WTC11 (cell line): ENCODE measurements around the gene EML2.

Source experiments
- AFF4 ChIP-seq: sonication (generic); formaldehyde crosslinking; IDR thresholded peaks from 2 replicates; pipeline ENCODE4 v1.8.1; 2023; ENCODE audit warnings: mild to moderate bottlenecking, missing genetic modification reagents, borderline replicate concordance
- CTCF ChIP-seq: fragments of 200-600 bp; IDR thresholded peaks from 2 replicates; pipeline ENCODE4 v1.8.0; 2022; ENCODE audit warnings: antibody characterized with exemption
- GABPB1 ChIP-seq: sonication (generic); formaldehyde crosslinking; IDR thresholded peaks from 2 replicates; pipeline ENCODE4 v1.8.1; 2023; ENCODE audit warnings: mild to moderate bottlenecking, missing genetic modification reagents
- MLX ChIP-seq: sonication (generic); formaldehyde crosslinking; IDR thresholded peaks from 2 replicates; pipeline ENCODE4 v1.8.1; 2023; ENCODE audit warnings: mild to moderate bottlenecking, missing genetic modification reagents, moderate library complexity
- NFE2L1 ChIP-seq: sonication (generic); formaldehyde crosslinking; IDR thresholded peaks from 2 replicates; pipeline ENCODE4 v1.8.1; 2023; ENCODE audit warnings: missing genetic modification reagents
- NFYB ChIP-seq: sonication (generic); formaldehyde crosslinking; conservative IDR thresholded peaks from 2 replicates; pipeline ENCODE4 v1.8.0; 2022; ENCODE audit warnings: low read depth, missing genetic modification reagents
- USF2 ChIP-seq: sonication (generic); formaldehyde crosslinking; IDR thresholded peaks from 2 replicates; pipeline ENCODE4 v1.8.1; 2023; ENCODE audit warnings: mild to moderate bottlenecking, missing genetic modification reagents, moderate library complexity
- ZNF232 ChIP-seq: sonication (generic); formaldehyde crosslinking; IDR thresholded peaks from 2 replicates; pipeline ENCODE4 v1.8.0; 2022; ENCODE audit warnings: mild to moderate bottlenecking, missing genetic modification reagents
- ZNF416 ChIP-seq: fragments of 250-450 bp; sonication (Bioruptor Pico); IDR thresholded peaks from 2 replicates; pipeline ENCODE4 v1.9.0; 2021; ENCODE audit warnings: mild to moderate bottlenecking, inconsistent platforms
- TF ChIP-seq, protein P1 (sequence below): sonication (generic); formaldehyde crosslinking; IDR thresholded peaks from 2 replicates; pipeline ENCODE4 v1.8.1; 2023; ENCODE audit warnings: mild to moderate bottlenecking, moderate library complexity, missing genetic modification reagents
- TF ChIP-seq, protein P2 (sequence below): sonication (generic); formaldehyde crosslinking; IDR thresholded peaks from 2 replicates; pipeline ENCODE4 v1.8.1; 2023; ENCODE audit warnings: mild to moderate bottlenecking, missing genetic modification reagents

GRCh38 chr19:45601524-45602374, 37.4 kb downstream of the EML2 start, which contains the start of gene GPR4:
- no peak for TF ChIP-seq USF2
- no peak for TF ChIP-seq CTCF
- TF ChIP-seq, protein P1, sequence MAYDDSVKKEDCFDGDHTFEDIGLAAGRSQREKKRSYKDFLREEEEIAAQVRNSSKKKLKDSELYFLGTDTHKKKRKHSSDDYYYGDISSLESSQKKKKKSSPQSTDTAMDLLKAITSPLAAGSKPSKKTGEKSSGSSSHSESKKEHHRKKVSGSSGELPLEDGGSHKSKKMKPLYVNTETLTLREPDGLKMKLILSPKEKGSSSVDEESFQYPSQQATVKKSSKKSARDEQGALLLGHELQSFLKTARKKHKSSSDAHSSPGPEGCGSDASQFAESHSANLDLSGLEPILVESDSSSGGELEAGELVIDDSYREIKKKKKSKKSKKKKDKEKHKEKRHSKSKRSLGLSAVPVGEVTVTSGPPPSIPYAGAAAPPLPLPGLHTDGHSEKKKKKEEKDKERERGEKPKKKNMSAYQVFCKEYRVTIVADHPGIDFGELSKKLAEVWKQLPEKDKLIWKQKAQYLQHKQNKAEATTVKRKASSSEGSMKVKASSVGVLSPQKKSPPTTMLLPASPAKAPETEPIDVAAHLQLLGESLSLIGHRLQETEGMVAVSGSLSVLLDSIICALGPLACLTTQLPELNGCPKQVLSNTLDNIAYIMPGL (CRISPR knock-in tag): no peak
- no peak for TF ChIP-seq NFYB
- TF ChIP-seq MLX (CRISPR knock-in tag): no peak
- TF ChIP-seq, protein P2, sequence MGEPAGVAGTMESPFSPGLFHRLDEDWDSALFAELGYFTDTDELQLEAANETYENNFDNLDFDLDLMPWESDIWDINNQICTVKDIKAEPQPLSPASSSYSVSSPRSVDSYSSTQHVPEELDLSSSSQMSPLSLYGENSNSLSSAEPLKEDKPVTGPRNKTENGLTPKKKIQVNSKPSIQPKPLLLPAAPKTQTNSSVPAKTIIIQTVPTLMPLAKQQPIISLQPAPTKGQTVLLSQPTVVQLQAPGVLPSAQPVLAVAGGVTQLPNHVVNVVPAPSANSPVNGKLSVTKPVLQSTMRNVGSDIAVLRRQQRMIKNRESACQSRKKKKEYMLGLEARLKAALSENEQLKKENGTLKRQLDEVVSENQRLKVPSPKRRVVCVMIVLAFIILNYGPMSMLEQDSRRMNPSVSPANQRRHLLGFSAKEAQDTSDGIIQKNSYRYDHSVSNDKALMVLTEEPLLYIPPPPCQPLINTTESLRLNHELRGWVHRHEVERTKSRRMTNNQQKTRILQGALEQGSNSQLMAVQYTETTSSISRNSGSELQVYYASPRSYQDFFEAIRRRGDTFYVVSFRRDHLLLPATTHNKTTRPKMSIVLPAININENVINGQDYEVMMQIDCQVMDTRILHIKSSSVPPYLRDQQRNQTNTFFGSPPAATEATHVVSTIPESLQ (CRISPR knock-in tag): no peak
- no peak for TF ChIP-seq AFF4 (CRISPR knock-in tag)
- TF ChIP-seq GABPB1 (CRISPR knock-in tag): no peak
- no peak for TF ChIP-seq NFE2L1
- no peak for TF ChIP-seq ZNF416 (CRISPR knock-in tag)
- no peak for TF ChIP-seq ZNF232
